Measurements from ENCODE around the gene SELENON. TPM values are rescaled to one million over a fixed set of nuclear protein-coding genes. Genes with fewer than 3 reads are reported as not detected.

The SELENON gene
- total and polyA plus RNA-seq, 5 experiments from 2014 or later: 2.6 to 20.4 (median 7.0) TPM

DNA sequence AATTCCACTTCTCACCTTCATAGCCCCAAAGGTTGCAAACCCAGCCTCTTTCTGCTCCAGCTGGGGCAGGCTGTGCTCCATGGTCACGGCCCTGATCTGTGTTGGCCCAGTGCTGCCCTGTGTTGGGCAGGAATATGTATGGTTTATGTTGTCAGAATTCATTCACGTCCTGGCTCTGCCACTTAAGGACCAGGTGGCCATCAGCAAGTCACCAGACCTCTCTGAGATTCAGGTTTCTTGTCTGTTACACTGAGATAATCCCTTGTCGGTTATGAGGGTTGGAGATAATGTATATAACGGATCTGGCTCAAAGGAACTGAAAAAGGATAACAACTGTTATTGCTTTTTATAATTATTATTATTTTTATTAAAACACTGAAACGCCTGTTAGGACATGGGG is 39.1 kb upstream of the SELENON start:
- Mint-ChIP-seq H3K9me3 (no peaks in the 10 kb centered on the region), H3K4me3 (no peak overlapping the region), H3K27ac (peak overlapping the region in 6 of 10 donors; percentile 10 to 87 (median 68)), H3K36me3 (peaks cover 0 to 43% (median 8%) of the 10 kb centered on the region in 3 donors), H3K4me1 (peaks cover 13 to 38% (median 28%) of the 10 kb centered on the region in 4 donors), H3K27me3 (no peaks in the 10 kb centered on the region)
- DNase-seq (no peak), ATAC-seq (no peak)
- POLR2A ChIA-PET: interaction anchor here (2.9 kb wide), 1 partner anchor 14 kb away, joined by 16 read pairs; no protein-coding TSS in a partner anchor

DNA sequence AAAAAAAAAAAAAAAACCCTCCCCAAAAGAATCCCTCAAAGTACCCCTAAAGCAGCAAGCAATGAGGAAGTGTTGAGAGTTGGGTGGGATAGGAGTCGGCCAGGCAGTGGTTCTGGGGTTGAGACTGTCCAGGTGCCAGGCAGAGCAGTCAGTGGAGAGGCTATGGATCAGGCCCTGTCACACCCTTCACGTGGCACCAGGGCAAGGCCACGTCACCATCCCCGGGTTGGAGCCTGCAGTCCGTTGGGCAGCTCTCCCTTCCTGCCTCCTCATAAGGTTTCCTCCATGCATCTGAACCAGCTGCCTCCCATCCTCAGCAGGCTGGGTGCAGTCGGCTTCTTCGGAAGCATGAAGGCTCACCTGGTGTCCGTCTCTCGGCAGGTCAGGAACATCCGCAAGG is 36.5 kb upstream of the SELENON start:
- Mint-ChIP-seq H3K27me3 (no peaks in the 10 kb centered on the region), H3K4me3 (peak overlapping the region in 1 of 10 donors; percentile 1), H3K9me3 (no peaks in the 10 kb centered on the region), H3K27ac (peak overlapping the region; percentile 38 to 97 (median 80)), H3K36me3 (peaks cover 0 to 43% (median 6%) of the 10 kb centered on the region in 3 donors), H3K4me1 (peaks cover 19 to 49% (median 30%) of the 10 kb centered on the region in 4 donors)
- POLR2A ChIA-PET: interaction anchor here (1.1 kb wide), 1 partner anchor 87 kb away, joined by 8 read pairs; no protein-coding TSS in a partner anchor
- ATAC-seq: no peak
- DNase-seq: no peak

DNA sequence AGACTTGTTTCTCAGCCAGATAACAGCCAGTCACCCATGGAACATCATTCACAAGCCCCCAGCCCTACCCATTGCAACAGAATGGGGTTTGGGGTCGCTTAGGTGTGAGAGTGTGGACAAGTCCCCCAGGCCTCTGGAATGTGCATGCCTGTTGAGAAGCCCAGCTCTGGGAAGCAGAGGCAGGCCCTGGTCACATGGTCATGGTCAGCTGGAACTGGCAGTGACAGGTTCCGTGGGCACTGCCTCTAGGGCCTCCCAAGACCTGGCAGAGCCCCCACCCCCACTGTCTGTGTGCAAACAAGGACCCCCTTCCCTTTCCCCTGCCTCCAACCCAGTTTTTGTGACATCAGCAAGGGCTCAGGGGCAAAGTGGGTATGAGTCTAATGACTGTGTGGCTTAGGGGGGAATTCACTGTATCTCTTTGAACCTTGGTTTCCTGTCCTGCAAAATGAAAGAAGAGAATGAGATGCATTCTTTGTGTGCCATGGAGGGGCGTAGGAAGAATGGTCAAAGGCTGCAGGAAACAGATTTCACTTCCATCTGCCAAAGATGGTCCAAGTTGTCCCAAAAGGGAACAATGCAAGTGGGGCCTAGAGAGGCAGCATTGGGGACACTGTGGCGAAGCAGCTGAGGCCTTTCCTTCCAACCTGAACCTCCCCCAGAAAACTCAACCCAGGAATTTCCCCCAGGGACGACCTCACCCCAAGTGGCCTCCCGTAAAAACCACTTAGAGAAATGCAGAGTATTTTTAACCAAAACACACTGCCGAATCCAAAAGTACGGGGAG is 34.7 kb upstream of the SELENON start:
- Mint-ChIP-seq H3K27ac (peak overlapping the region; percentile 83 to 97 (median 90)), H3K27me3 (no peaks in the 10 kb centered on the region), H3K9me3 (no peaks in the 10 kb centered on the region), H3K4me3 (peak overlapping the region in 8 of 10 donors; percentile 14 to 59 (median 48)), H3K4me1 (peaks cover 31 to 56% (median 43%) of the 10 kb centered on the region in 4 donors), H3K36me3 (peaks cover 0 to 29% (median 8%) of the 10 kb centered on the region in 3 donors)
- POLR2A ChIA-PET: interaction anchor here (0.7 to 3.5 kb wide), 5 partner anchors 10 to 149 kb away, joined by 3 to 36 read pairs (median 4); partner anchors contain the start of gene MAN1C1
- ATAC-seq: peak; percentile 6 to 25
- no peak for DNase-seq

DNA sequence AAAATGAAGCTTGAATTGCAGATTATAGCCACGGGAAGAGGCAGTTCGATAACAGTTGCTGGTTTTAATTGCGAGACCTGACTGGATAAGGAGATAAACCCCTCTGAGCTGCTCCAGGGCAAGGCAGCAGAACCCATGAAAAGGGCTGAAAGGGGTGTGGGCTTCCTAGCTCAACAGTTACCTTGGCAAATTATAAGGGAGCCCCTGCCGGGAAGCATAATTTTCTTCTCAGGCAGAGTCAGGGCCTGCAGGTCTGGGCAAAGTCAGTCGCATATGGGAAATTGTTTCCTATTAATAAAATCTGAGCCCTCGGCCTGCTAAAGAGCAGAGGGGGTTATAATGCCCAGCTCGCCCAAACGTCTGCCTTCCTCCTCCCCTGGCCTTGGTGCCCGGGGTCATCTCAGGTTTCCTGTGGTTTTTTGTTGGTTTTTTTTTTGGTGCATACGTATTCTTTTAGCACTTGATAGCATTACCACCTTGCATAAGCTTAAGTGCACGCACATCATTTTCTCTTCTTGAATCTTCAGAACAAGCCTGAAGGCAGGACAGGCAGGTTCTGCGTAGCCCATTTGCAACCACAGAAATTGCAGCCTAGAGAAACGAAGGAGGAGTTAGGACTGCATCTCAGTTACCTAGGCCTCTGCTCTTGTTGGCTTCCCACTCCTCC is 33.9 kb upstream of the SELENON start:
- H3K36me3 Mint-ChIP-seq: peaks cover 0 to 29% (median 9%) of the 10 kb centered on the region in 3 donors

DNA sequence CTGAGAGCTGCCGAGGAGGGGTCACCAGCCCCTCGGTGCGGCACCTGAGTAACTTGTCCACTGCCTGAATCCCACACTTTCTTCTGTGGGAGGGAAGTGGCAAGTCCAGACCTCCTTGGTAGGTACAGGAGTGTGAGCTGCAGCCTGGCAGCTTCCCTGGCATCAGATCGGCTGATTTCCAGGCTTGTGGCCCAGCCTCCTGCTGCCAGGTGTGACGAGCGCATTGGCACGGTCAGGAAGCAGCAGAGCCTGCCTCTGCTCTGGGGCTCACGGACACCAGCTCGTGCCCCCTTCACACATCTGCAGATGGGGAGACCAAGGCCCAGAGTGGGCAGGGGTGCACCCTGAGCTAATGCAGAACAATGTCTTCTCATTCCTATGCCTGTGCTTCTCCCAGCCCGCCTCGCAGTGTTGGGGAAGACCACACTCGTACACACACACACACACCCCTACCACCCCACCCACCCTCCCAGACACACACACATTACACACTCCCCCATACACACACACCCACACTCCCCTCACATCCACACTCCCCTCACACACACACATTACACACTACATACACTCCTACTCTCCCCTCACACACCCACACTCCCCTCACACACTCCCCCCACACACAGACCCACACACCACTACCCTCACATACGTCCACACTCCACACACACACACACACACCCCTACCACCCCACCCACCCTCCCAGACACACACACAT is 33.1 kb upstream of the SELENON start:
- peaks cover 0 to 27% (median 7%) of the 10 kb centered on the region in 3 donors for H3K36me3 Mint-ChIP-seq
- H3K4me3 Mint-ChIP-seq: peak overlapping the region in 3 of 10 donors; percentile 12 to 47 (median 40)
- peaks cover 45 to 72% (median 57%) of the 10 kb centered on the region in 4 donors for H3K4me1 Mint-ChIP-seq
- no peak for ATAC-seq
- DNase-seq: no peak
- H3K27ac Mint-ChIP-seq: peak overlapping the region; percentile 83 to 97 (median 90)
- H3K27me3 Mint-ChIP-seq: no peaks in the 10 kb centered on the region
- H3K9me3 Mint-ChIP-seq: no peaks in the 10 kb centered on the region
- POLR2A ChIA-PET: interaction anchor here (0.6 to 3.5 kb wide), 6 partner anchors 8 to 62 kb away, joined by 3 to 36 read pairs (median 6); no protein-coding TSS in a partner anchor

More for the DNA sequence above, 33.9 kb upstream of the SELENON start:
- Mint-ChIP-seq H3K4me3 (peak overlapping the region in 8 of 10 donors; percentile 8 to 59 (median 48)), H3K4me1 (peaks cover 38 to 63% (median 49%) of the 10 kb centered on the region in 4 donors), H3K9me3 (no peaks in the 10 kb centered on the region), H3K27ac (peak overlapping the region; percentile 83 to 97 (median 90)), H3K27me3 (no peaks in the 10 kb centered on the region)
- DNase-seq (peak in 5 of 10 donors; percentile 12 to 66 (median 50)), ATAC-seq (peak; percentile 39 to 80)
- POLR2A ChIA-PET: interaction anchor here (0.6 to 3.5 kb wide), 7 partner anchors 9 to 149 kb away, joined by 3 to 36 read pairs (median 6); partner anchors contain the start of gene MAN1C1

DNA sequence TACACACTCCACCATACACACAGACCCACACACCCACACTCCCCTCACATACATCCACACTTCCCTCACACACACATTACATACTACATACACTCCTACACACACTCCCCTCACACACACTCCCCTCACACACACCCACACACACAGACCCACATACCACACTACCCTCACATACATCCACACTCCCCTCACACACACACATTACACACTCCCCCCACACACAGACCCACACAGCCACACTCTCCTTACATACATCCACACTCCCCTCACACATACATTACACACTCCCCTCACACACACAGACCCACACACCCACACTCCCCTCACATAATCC is 32.6 kb upstream of the SELENON start:
- POLR2A ChIA-PET: interaction anchor here (1.5 to 3.5 kb wide), 3 partner anchors 8 to 13 kb away, joined by 6 to 36 read pairs (median 7); no protein-coding TSS in a partner anchor
- ATAC-seq: no peak
- no peaks in the 10 kb centered on the region for H3K27me3 Mint-ChIP-seq
- H3K4me1 Mint-ChIP-seq: peaks cover 45 to 77% (median 62%) of the 10 kb centered on the region in 4 donors
- H3K36me3 Mint-ChIP-seq: peaks cover 0 to 27% (median 7%) of the 10 kb centered on the region in 3 donors
- H3K4me3 Mint-ChIP-seq: peak overlapping the region in 2 of 10 donors; percentile 47 to 54
- H3K9me3 Mint-ChIP-seq: no peaks in the 10 kb centered on the region
- DNase-seq: no peak
- H3K27ac Mint-ChIP-seq: peak overlapping the region; percentile 35 to 97 (median 80)

DNA sequence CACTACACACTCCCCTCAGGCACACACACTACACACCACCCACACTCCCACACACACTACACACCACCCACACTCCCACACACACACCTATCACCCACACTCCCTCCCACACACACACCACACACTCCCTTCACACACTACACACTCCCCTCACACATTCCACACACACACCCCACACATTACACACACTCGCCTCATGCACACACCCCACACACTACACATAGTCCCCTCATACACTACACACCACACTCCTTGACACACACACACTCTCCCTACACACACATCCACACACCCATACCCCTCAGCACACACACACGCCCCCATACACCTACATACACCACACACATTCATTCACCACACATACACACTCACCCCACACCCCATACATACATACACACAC is 31.0 kb upstream of the SELENON start:
- H3K4me3 Mint-ChIP-seq: peak overlapping the region in 7 of 10 donors; percentile 25 to 82 (median 37)
- POLR2A ChIA-PET: interaction anchor here (0.6 to 1.2 kb wide), 3 partner anchors 64 to 520 kb away, joined by 3 read pairs; no protein-coding TSS in a partner anchor

DNA sequence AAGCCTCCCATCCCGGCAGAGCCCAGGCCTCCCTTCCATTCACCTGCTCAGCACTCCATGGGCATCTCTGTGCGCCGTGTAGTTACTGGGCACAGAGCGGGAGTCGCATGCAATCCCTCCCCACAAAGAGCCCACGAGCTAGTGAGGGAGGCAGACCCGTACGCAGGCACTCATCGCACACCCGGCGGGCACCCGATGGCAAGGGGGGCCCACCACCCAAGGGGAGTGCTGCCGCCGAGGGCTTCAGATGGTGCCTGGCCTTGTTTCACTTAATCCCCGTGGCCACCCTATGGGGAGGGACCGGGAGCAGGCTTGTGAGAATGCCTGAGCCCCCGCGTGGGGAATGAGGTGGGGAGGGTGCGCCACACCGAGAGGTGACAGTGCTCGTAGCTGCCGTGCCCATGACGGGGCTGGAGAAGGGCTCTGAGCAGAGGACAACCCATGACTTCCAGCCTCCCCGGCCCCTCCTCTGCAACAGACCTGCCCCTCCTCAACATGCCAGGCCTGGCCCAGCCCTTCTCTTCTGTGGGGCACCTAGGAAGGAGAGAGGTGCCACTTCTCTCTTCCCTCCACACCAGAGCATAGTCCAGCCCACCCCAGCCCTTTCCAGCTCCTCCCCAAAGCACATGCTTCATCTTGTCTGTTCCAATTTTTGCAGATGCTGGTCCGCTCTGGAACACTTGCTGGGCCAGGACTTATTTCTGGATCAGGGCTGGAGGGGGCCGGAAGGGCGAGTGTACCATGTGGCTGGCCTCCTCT is 30.2 kb upstream of the SELENON start:
- POLR2A ChIA-PET: interaction anchor here (0.6 to 5.8 kb wide), 7 partner anchors 15 to 519 kb away, joined by 3 to 25 read pairs (median 3); no protein-coding TSS in a partner anchor
- ATAC-seq (no peak), DNase-seq (no peak)
- Mint-ChIP-seq H3K27ac (peak overlapping the region; percentile 85 to 99 (median 98)), H3K27me3 (peaks cover 0 to 3% (median 0%) of the 10 kb centered on the region in 5 donors), H3K4me1 (peaks cover 62 to 100% (median 84%) of the 10 kb centered on the region in 4 donors), H3K9me3 (no peaks in the 10 kb centered on the region), H3K4me3 (peak overlapping the region in 8 of 10 donors; percentile 7 to 88 (median 78)), H3K36me3 (peaks cover 5 to 29% (median 10%) of the 10 kb centered on the region in 3 donors)

More for the DNA sequence above, 31.0 kb upstream of the SELENON start:
- DNase-seq (no peak), ATAC-seq (no peak)
- H3K27ac Mint-ChIP-seq: peak overlapping the region; percentile 30 to 99 (median 87)
- peaks cover 56 to 93% (median 78%) of the 10 kb centered on the region in 4 donors for H3K4me1 Mint-ChIP-seq
- peaks cover 0 to 3% (median 0%) of the 10 kb centered on the region in 5 donors for H3K27me3 Mint-ChIP-seq
- H3K9me3 Mint-ChIP-seq: no peaks in the 10 kb centered on the region
- H3K36me3 Mint-ChIP-seq: peaks cover 5 to 33% (median 10%) of the 10 kb centered on the region in 3 donors

DNA sequence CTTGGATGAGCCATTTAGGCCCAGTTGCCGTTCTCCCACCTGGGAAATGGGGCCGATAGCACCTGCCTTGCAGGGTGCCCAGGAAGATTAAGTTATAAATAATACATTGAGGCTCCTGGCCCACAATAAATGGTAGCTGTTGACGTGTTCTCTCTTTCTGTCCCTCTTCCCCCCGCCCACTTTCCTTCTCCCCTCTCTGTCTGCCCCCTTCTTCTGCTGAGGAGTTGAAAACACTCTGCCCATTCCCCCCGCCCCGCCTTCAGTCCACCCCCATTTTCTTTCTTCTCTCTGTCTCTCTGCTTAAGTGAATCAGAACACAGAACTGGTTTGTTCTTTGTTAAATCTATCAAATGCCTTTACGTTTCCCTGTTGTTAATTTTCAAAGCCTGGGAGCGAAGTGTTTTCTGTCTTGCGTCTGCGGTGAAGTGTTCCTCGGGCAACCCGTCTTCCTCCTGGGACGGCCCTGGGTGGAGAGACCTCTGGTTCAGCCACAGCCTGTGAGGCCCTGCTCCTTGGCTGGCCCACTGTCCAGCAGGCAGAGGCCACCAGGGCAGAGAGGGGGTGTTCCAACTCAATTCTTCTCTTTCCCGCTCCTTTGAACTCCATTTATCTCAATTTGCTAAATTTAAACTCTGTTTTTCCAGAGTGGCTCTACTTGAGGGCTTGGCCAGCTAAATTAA is 29.3 kb upstream of the SELENON start:
- peaks cover 0 to 3% (median 0%) of the 10 kb centered on the region in 5 donors for H3K27me3 Mint-ChIP-seq
- POLR2A ChIA-PET: interaction anchor here (0.5 to 5.8 kb wide), 6 partner anchors 15 to 152 kb away, joined by 3 to 25 read pairs (median 6); no protein-coding TSS in a partner anchor
- ATAC-seq: no peak
- peak overlapping the region; percentile 41 to 88 (median 78) for H3K4me3 Mint-ChIP-seq
- H3K9me3 Mint-ChIP-seq: no peaks in the 10 kb centered on the region
- H3K36me3 Mint-ChIP-seq: peaks cover 5 to 24% (median 10%) of the 10 kb centered on the region in 3 donors
- H3K27ac Mint-ChIP-seq: peak overlapping the region; percentile 85 to 99 (median 98)
- H3K4me1 Mint-ChIP-seq: peaks cover 64 to 100% (median 84%) of the 10 kb centered on the region in 4 donors
- peak in 2 of 10 donors; percentile 32 to 36 for DNase-seq

DNA sequence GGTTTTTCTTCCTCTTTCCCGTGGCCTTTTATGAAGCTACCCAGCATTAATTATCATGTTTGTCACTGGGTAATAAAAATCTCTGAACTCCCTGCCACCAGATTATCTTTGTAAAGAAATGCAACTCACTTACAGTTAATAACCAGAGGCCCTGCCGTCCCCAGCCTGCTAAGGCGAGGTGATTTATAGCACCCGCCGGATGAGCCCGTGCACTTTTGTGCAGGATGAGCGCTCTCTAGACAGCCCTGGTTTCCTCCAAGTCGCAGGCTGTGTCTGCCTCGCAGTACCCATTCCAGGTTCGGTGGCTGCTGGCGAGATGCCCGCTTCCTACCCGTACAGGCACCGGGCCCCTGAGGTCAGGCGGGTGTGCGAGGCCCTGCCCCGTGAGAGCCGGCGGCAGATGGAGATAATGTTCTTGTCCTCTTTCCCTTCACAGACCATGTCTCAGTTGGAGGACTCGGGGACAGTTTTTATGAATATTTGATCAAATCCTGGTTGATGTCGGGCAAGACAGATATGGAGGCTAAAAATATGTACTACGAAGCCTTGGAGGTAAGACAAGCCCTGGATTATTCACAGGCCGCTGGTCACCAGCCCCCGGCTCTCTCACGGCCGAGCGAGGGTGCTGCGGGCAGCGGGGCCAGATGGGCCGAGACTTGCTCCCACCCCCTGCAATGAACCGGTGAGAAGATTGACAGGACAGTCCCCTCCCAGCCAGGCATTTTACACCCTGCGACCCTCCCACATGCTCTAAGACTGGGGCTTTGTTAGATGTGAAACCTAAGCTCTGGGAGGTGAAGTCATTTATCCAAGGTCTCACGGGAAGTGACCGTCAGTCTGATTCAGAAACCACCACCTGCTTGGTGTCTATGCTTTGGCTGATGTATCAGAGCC is 28.5 kb upstream of the SELENON start:
- peak; percentile 11 to 12 for ATAC-seq
- Mint-ChIP-seq H3K4me3 (peak overlapping the region; percentile 41 to 88 (median 78)), H3K4me1 (peaks cover 59 to 100% (median 83%) of the 10 kb centered on the region in 4 donors), H3K9me3 (no peaks in the 10 kb centered on the region), H3K27me3 (peaks cover 0 to 3% (median 0%) of the 10 kb centered on the region in 5 donors), H3K27ac (peak overlapping the region; percentile 85 to 99 (median 98)), H3K36me3 (peaks cover 5 to 24% (median 10%) of the 10 kb centered on the region in 3 donors)
- POLR2A ChIA-PET: interaction anchor here (0.5 to 5.8 kb wide), 6 partner anchors 14 to 153 kb away, joined by 4 to 25 read pairs (median 6); no protein-coding TSS in a partner anchor
- DNase-seq: peak in 9 of 10 donors; percentile 27 to 76 (median 54)
